Brain microvascular endothelial cell (primary cell): ENCODE results near the gene HOGA1.

Experiments used
- DNase-seq: peaks from one replicate; pipeline ENCODE4 v3.0.0-alpha.2; 2020
- H3K27ac ChIP-seq: fragments of 250-450 bp; sonication (Bioruptor Pico); 2 replicates; pipeline ENCODE4 v1.5.1; 2020; ENCODE audit warnings: mild to moderate bottlenecking, moderate library complexity
- H3K27me3 ChIP-seq: fragments of 250-450 bp; sonication (Bioruptor Pico); replicated peaks from 2 replicates; pipeline ENCODE4 v1.5.1; 2020; ENCODE audit warnings: mild to moderate bottlenecking
- H3K36me3 ChIP-seq: fragments of 250-450 bp; sonication (Bioruptor Pico); replicated peaks from 2 replicates; pipeline ENCODE4 v1.5.1; 2020; ENCODE audit warnings: mild to moderate bottlenecking
- H3K4me3 ChIP-seq: 2 replicates; pipeline ENCODE4 v1.5.1; 2011; ENCODE audit warnings: low read depth, mild to moderate bottlenecking, control low read depth, low read length, moderate library complexity
- in situ Hi-C: cut with HindIII; loops from 2 replicates; pipeline ENCODE4 v1.10.0; 2017; ENCODE audit warnings: low sequenced_read_pairs, low pct_ligation_motif_present
- TF ChIP-seq, protein P1 (sequence below): IDR thresholded peaks from 2 replicates; pipeline ENCODE4 v1.5.1; 2011; ENCODE audit warnings: low read depth, mild to moderate bottlenecking, moderate library complexity, low read length, control low read depth, inconsistent platforms; ENCODE audit errors: missing control alignments

HOGA1 gene

DNA sequence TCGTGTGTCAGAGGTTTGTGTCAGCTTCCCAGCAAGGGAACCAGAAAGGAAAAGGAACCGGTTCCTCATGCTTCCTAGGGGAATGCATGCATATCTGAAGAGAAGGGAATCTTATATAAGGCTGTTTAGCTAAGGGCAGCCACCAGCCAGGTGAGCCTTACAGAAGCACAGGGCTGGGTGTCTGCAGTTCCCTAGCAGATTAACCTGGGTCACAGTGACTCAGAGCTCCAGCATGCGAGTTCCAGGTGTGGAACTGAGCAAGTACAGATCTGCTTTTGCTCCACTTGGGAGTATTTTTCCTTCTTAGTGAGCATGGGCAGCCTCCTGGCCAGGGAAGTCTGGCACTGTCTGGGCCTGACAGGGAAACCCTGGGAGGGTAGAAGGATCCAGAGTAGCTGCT is 12.6 kb upstream of the HOGA1 start:
- H3K4me3 ChIP-seq, result no peak overlapping the region
- no peaks in the 10 kb centered on the region for H3K27me3 ChIP-seq
- no peak for DNase-seq
- no peak overlapping the region for H3K27ac ChIP-seq
- TF ChIP-seq, protein P1, sequence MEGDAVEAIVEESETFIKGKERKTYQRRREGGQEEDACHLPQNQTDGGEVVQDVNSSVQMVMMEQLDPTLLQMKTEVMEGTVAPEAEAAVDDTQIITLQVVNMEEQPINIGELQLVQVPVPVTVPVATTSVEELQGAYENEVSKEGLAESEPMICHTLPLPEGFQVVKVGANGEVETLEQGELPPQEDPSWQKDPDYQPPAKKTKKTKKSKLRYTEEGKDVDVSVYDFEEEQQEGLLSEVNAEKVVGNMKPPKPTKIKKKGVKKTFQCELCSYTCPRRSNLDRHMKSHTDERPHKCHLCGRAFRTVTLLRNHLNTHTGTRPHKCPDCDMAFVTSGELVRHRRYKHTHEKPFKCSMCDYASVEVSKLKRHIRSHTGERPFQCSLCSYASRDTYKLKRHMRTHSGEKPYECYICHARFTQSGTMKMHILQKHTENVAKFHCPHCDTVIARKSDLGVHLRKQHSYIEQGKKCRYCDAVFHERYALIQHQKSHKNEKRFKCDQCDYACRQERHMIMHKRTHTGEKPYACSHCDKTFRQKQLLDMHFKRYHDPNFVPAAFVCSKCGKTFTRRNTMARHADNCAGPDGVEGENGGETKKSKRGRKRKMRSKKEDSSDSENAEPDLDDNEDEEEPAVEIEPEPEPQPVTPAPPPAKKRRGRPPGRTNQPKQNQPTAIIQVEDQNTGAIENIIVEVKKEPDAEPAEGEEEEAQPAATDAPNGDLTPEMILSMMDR, result no peak
- H3K36me3 ChIP-seq, result peaks cover 17% of the 10 kb centered on the region
- in situ Hi-C loops, result no loop called here

DNA sequence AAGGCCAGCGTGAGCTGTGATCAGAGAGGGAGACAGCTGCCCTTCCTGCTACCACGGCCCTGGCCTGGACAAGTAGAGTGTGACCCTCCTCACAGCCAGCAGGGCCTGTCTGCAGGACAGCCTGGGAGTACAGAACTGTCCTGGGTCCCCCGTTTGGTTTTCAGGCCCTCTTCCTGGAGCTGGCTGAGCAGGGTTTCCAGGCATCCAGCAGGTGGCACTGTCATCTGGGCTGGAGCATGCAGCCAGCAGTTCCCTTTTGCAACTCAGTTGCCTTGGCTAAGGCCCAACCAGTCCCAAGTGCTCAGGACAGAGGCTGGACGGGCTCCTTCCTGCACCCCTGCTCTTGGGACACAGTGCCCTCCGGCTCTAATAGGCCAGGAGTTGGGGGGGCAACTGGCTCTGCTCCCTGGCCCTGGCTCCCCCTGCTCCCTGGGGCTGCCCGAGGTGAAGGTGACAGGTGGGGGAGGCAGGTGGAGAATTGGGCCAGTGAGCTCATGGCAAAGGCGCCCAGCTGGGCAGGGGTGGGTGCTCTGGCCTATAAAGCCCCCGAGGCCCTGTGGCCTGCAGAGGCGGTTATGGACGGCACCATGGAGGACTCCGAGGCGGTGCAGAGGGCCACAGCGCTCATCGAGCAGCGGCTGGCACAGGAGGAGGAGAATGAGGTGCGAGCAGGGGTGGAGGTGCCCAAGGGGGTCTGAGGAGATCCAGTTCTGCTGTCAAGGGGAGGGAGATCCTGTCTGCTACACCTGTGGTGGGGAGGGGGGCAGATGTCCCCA is 11.8 kb upstream of the HOGA1 start, which contains the start of gene ANKRD2:
Gene ANKRD2 (plus strand): TSS at position 566 of the 776 bp plus-strand sequence. CDS start 10 bp downstream, at position 576.
- in situ Hi-C loops, result no loop called here
- Histone ChIP-seq H3K27ac (no peak within 1 kb of the TSS), H3K27me3 (no peaks in the 10 kb centered on the region), H3K4me3 (no peak within 1 kb of the TSS), H3K36me3 (peaks cover 17% of the 10 kb centered on the region)
- TF ChIP-seq, protein P1, result peak; percentile 97
- peak; percentile 53 for DNase-seq

DNA sequence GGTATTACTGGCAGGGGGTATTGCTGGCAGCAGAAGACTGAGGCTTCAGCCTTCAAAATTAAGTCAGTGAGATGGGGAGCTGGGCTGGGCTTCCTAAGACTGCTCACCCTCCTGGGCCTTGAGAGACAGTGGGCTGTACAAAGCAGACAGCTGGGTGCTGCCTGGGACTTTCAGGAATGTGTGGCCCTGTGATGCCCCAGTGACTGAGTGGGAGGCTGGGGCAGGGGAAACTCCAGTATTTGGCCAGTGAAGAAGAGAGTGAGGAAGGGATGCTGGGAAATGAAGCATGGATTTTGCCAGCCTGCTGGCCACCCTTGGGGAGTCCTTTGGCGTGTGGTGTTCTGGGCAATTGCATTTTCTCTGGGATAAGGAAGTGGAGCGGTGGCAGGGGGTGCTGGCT is 11.2 kb upstream of the HOGA1 start:
- peaks cover 17% of the 10 kb centered on the region for H3K36me3 ChIP-seq
- TF ChIP-seq, protein P1, result no peak
- no peaks in the 10 kb centered on the region for H3K27me3 ChIP-seq
- DNase-seq, result peak; percentile 25
- in situ Hi-C loops, result no loop called here
- no peak overlapping the region for H3K4me3 ChIP-seq
- no peak overlapping the region for H3K27ac ChIP-seq

DNA sequence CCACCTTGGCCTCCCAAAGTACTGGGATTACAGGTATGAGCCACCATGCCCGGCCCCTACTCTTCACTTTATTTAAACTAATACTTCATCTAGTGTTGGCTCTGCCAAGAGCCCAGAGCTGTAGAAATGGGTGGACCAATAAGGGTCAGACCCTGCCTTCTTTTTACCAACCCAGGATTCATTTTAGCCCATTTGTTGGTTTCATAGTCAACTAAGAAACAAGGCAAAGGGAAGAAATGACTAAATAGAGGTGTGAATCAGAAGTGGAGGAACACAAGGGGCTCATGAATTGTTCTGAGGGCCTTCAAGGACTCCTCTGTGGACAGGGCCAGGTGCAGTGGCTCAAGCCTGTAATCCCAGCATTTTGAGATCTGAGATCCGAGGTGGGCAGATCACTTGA is 10.5 kb upstream of the HOGA1 start:
- Histone ChIP-seq H3K4me3 (no peak overlapping the region), H3K27me3 (no peaks in the 10 kb centered on the region), H3K27ac (no peak overlapping the region), H3K36me3 (peaks cover 14% of the 10 kb centered on the region)
- TF ChIP-seq, protein P1, result no peak
- no peak for DNase-seq
- in situ Hi-C loops, result no loop called here

DNA sequence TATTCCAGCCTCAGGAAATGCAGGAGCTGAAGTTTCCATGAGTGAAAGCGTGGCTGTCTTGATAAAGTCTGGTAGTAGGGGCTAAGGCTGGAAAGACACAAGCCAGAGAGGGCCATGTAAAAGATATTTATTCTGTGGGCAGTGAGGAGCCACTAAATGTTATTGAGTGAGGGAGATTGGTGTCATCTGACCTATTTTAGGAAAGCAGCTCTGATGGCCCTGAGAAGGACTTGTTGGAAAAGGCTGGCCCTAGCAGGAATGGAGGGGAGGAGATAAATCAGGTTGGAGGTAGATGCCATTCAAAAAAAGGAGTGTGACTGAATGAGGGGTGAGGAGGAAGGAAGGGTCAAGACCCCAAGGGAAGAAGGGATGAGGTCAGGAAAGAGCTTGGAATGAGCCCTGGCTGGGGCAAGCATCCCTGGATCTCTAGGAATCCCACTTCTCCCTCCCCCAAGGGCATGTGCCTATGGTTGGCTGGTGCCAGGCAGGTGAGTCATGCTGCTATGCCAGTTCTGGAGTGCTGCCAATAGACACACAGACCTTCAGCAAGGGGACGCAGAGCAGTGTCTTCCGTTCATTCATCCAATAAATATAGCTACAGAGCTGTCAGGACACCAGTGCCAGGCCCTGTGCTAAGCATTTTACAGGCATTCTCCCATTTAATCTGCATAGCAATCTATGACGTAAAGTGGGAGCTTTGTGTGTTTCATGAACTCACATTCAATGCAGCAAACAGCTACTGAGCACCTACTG is 9.6 kb upstream of the HOGA1 start:
- peaks cover 11% of the 10 kb centered on the region for H3K36me3 ChIP-seq
- H3K27me3 ChIP-seq, result no peaks in the 10 kb centered on the region
- H3K4me3 ChIP-seq, result no peak overlapping the region
- in situ Hi-C loops, result no loop called here
- TF ChIP-seq, protein P1, result no peak
- peak; percentile 22 for DNase-seq
- no peak overlapping the region for H3K27ac ChIP-seq
